PC-3 (cell line): Measurements from ENCODE around the gene SLC15A1.

Source experiments
- EZH2phosphoT487 ChIP-seq: fragments of 300-600 bp; sonication (generic); IDR thresholded peaks from 2 replicates; pipeline ENCODE4 v1.6.1; 2018; ENCODE audit warnings: mild to moderate bottlenecking, antibody characterized with exemption, low read length, borderline replicate concordance
- TF ChIP-seq, protein P1 (sequence below): fragments of 300-600 bp; sonication (generic); conservative IDR thresholded peaks from 2 replicates; pipeline ENCODE4 v1.5.1; 2017; ENCODE audit warnings: antibody characterized with exemption, low read depth, mild to moderate bottlenecking, low read length

DNA sequence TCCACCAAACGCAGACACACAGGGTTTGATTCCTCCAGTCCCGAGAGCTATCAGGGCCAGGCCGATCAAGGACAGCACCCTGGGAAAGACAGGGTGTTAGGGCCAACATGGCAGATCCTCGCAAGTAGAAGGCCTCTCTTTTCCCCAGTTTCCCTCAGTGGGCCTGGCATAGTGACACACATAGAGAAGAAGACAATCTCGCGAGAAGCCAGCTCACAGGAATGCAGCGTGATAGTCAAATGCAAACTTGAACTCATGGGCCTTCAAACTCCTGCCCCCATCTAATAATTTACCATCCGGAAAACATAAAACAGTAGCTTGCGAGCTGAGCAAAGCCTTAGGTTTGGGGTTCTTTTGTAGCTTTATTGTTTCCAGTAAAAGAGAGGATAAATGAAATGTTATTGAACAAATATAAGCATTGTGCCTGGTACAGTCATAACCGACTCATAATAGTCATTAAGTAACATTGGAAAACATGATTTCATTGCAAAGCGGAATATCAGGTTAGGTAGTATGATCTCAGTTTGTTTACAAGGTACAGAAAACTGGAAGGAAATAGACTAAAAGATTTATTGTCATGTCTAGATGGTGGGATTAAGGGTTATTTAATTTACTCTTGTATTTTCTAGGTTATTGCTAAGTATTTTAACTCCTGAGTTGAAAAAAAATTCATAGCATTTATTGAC, 30.5 kb downstream of the SLC15A1 start:
- TF ChIP-seq EZH2phosphoT487: no peak
- TF ChIP-seq, protein P1, sequence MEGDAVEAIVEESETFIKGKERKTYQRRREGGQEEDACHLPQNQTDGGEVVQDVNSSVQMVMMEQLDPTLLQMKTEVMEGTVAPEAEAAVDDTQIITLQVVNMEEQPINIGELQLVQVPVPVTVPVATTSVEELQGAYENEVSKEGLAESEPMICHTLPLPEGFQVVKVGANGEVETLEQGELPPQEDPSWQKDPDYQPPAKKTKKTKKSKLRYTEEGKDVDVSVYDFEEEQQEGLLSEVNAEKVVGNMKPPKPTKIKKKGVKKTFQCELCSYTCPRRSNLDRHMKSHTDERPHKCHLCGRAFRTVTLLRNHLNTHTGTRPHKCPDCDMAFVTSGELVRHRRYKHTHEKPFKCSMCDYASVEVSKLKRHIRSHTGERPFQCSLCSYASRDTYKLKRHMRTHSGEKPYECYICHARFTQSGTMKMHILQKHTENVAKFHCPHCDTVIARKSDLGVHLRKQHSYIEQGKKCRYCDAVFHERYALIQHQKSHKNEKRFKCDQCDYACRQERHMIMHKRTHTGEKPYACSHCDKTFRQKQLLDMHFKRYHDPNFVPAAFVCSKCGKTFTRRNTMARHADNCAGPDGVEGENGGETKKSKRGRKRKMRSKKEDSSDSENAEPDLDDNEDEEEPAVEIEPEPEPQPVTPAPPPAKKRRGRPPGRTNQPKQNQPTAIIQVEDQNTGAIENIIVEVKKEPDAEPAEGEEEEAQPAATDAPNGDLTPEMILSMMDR: no peak
